Measurements from ENCODE around the gene PAIP2.

DNA sequence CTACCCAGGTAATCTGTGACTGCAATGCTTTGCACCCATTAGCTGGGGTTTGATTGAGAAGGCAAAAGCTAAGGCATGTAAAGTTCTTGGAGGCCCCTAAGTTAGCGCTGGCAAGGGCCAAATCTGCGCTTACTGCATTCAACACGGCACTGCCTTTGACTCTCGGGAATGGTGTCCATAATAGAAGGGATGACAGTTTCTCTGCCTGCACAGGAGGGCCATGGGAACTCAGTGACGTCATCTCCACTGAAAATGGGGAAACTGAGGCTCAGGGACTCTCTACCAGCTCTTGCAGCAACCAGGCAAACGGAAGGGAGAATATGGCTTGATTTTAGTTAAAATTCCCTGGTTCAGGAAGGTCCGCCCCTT lies 61.7 kb downstream of the PAIP2 start:
- TF ChIP-seq, protein P1, sequence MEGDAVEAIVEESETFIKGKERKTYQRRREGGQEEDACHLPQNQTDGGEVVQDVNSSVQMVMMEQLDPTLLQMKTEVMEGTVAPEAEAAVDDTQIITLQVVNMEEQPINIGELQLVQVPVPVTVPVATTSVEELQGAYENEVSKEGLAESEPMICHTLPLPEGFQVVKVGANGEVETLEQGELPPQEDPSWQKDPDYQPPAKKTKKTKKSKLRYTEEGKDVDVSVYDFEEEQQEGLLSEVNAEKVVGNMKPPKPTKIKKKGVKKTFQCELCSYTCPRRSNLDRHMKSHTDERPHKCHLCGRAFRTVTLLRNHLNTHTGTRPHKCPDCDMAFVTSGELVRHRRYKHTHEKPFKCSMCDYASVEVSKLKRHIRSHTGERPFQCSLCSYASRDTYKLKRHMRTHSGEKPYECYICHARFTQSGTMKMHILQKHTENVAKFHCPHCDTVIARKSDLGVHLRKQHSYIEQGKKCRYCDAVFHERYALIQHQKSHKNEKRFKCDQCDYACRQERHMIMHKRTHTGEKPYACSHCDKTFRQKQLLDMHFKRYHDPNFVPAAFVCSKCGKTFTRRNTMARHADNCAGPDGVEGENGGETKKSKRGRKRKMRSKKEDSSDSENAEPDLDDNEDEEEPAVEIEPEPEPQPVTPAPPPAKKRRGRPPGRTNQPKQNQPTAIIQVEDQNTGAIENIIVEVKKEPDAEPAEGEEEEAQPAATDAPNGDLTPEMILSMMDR (IDR thresholded peaks at IDR 0.05): no peak
- no peak for TF ChIP-seq POLR2A (IDR thresholded peaks at IDR 0.05)

Data from adrenal gland (tissue), 5 donors.